ENCODE data around the gene ABHD16A. TPM values are rescaled to one million over a fixed set of nuclear protein-coding genes. Genes with fewer than 3 reads are reported as not detected.

ABHD16A gene
- total RNA-seq, 4 donors from 2014 or later: 44.1 to 92.6 (median 63.1) TPM

- H3K27me3 ChIP-seq: no peaks in the 10 kb centered on the region
- H3K4me1 ChIP-seq: no peaks in the 10 kb centered on the region
- no peak overlapping the region for H3K27ac ChIP-seq
- no peak overlapping the region for H3K4me3 ChIP-seq
- H3K36me3 ChIP-seq: peaks cover 0 to 99% (median 7%) of the 10 kb centered on the region in 3 donors
- TF ChIP-seq CTCF (IDR thresholded peaks at IDR 0.05): no peak
- no peak for TF ChIP-seq POLR2A (IDR thresholded peaks at IDR 0.05)
- no peak for DNase-seq
- no peaks in the 10 kb centered on the region for H3K9me3 ChIP-seq
Observed at GRCh38 chr6:31640612-31641011, 62.5 kb downstream of the ABHD16A start.

- peaks cover 0 to 99% (median 7%) of the 10 kb centered on the region in 3 donors for H3K36me3 ChIP-seq
- no peaks in the 10 kb centered on the region for H3K27me3 ChIP-seq
- no peak for DNase-seq
- H3K9me3 ChIP-seq: no peaks in the 10 kb centered on the region
- no peak overlapping the region for H3K4me3 ChIP-seq
- no peaks in the 10 kb centered on the region for H3K4me1 ChIP-seq
- no peak for TF ChIP-seq POLR2A (IDR thresholded peaks at IDR 0.05)
- no peak for TF ChIP-seq CTCF (IDR thresholded peaks at IDR 0.05)
- no peak overlapping the region for H3K27ac ChIP-seq
Observed at GRCh38 chr6:31639449-31639861, 63.7 kb downstream of the ABHD16A start.

- Histone ChIP-seq H3K36me3 (peaks cover 0 to 99% (median 7%) of the 10 kb centered on the region in 3 donors), H3K27me3 (no peaks in the 10 kb centered on the region)
Observed at GRCh38 chr6:31639043-31639442, 64.1 kb downstream of the ABHD16A start.

More at GRCh38 chr6:31639043-31639442, 64.1 kb downstream of the ABHD16A start:
- Histone ChIP-seq H3K27ac (no peak overlapping the region), H3K9me3 (no peaks in the 10 kb centered on the region), H3K4me3 (no peak overlapping the region), H3K4me1 (no peaks in the 10 kb centered on the region)
- TF ChIP-seq POLR2A (IDR thresholded peaks at IDR 0.05) (no peak), CTCF (IDR thresholded peaks at IDR 0.05) (no peak)
- DNase-seq: no peak

Small RNAs within 50 kb of the gene (small RNA-seq; reads per million reads assigned to genes)
- gene LY6G6D: 0 reads per million in 2 donors
- 0 to 0.47 reads per million in 2 donors for gene MIR4646
- 0 reads per million in 2 donors for gene RF00019

Other genes starting within 250 kb of the ABHD16A start
- 1 to 10 TPM; 4.7 to 9.9 (median 8.0) TPM for gene MICB, start 205.2 kb downstream of the ABHD16A start, total RNA-seq
- not detected for gene MCCD1, start 174.4 kb downstream of the ABHD16A start, total RNA-seq
- 1,000 to 10,000 TPM in 1 of 4 donors, 100 to 1,000 TPM in 3; 161 to 1,087 (median 280) TPM for gene DDX39B, start 161.3 kb downstream of the ABHD16A start, total RNA-seq
- gene ATP6V1G2, start 156.7 kb downstream of the ABHD16A start, total RNA-seq: not detected
- 10 to 100 TPM; 20.0 to 34.5 (median 30.1) TPM for gene NFKBIL1, start 155.7 kb downstream of the ABHD16A start, total RNA-seq
- gene LTA, start 131.0 kb downstream of the ABHD16A start, total RNA-seq: not detected
- gene TNF, start 127.8 kb downstream of the ABHD16A start, total RNA-seq: 1 to 10 TPM in 1 of 4 donors, under 1 TPM in 1, not detected in 2; 0.67 to 3.4 TPM
- 10 to 100 TPM in 1 of 4 donors, not detected in 3; 14.9 TPM for gene LTB, start 120.9 kb downstream of the ABHD16A start, total RNA-seq
- gene LST1, start 117.0 kb downstream of the ABHD16A start, total RNA-seq: 10 to 100 TPM in 1 of 4 donors, 1 to 10 TPM in 1, not detected in 2; 2.5 to 11.6 TPM
- not detected for gene NCR3, start 110.3 kb downstream of the ABHD16A start, total RNA-seq
- 100 to 1,000 TPM in 1 of 4 donors, 10 to 100 TPM in 1, 1 to 10 TPM in 2; 6.1 to 112 (median 11.2) TPM for gene AIF1, start 88.1 kb downstream of the ABHD16A start, total RNA-seq
- gene PRRC2A, start 82.6 kb downstream of the ABHD16A start, total RNA-seq: 100 to 1,000 TPM in 3 of 4 donors, 10 to 100 TPM in 1; 67.1 to 133 (median 126) TPM
- 100 to 1,000 TPM; 242 to 421 (median 323) TPM for gene BAG6, start 50.7 kb downstream of the ABHD16A start, total RNA-seq
- 10 to 100 TPM in 3 of 4 donors, not detected in 1; 10.0 to 34.9 (median 10.9) TPM for gene APOM, start 47.4 kb downstream of the ABHD16A start, total RNA-seq
- 10 to 100 TPM; 26.4 to 46.7 (median 37.2) TPM for gene C6orf47, start 42.5 kb downstream of the ABHD16A start, total RNA-seq
- gene GPANK1, start 38.3 kb downstream of the ABHD16A start, total RNA-seq: 10 to 100 TPM; 29.4 to 63.5 (median 41.9) TPM
- 100 to 1,000 TPM; 209 to 243 (median 227) TPM for gene CSNK2B, start 37.2 kb downstream of the ABHD16A start, total RNA-seq
- 10 to 100 TPM in 3 of 4 donors, 1 to 10 TPM in 1; 7.2 to 25.6 (median 19.7) TPM for gene LY6G5B, start 33.3 kb downstream of the ABHD16A start, total RNA-seq
- gene LY6G5C, start 22.3 kb downstream of the ABHD16A start, total RNA-seq: not detected
- gene LY6G6F, start 3.5 kb upstream of the ABHD16A start, total RNA-seq: not detected
- gene LY6G6D, start 12.0 kb upstream of the ABHD16A start, total RNA-seq: not detected
- not detected for gene LY6G6C, start 18.4 kb upstream of the ABHD16A start, total RNA-seq
- not detected for gene MPIG6B, start 20.0 kb upstream of the ABHD16A start, total RNA-seq
- 100 to 1,000 TPM in 1 of 4 donors, 10 to 100 TPM in 3; 25.6 to 136 (median 53.3) TPM for gene DDAH2, start 26.0 kb upstream of the ABHD16A start, total RNA-seq
- 100 to 1,000 TPM; 207 to 307 (median 270) TPM for gene CLIC1, start 33.2 kb upstream of the ABHD16A start, total RNA-seq
- gene MSH5, start 36.7 kb upstream of the ABHD16A start, total RNA-seq: 10 to 100 TPM; 21.4 to 72.6 (median 46.1) TPM
- gene SAPCD1, start 59.3 kb upstream of the ABHD16A start, total RNA-seq: 10 to 100 TPM in 1 of 4 donors, 1 to 10 TPM in 3; 6.6 to 10.3 (median 9.5) TPM
- 10 to 100 TPM in 3 of 4 donors, not detected in 1; 16.8 to 26.0 (median 19.7) TPM for gene VWA7, start 74.0 kb upstream of the ABHD16A start, total RNA-seq
- gene VARS1, start 92.4 kb upstream of the ABHD16A start, total RNA-seq: 10 to 100 TPM; 33.9 to 53.6 (median 44.7) TPM
- 10 to 100 TPM; 11.8 to 42.9 (median 19.1) TPM for gene LSM2, start 103.6 kb upstream of the ABHD16A start, total RNA-seq
- 1 to 10 TPM in 2 of 4 donors, under 1 TPM in 1, not detected in 1; 0.88 to 1.7 (median 1.5) TPM for gene HSPA1L, start 112.0 kb upstream of the ABHD16A start, total RNA-seq
- gene HSPA1A, start 112.2 kb upstream of the ABHD16A start, total RNA-seq: 100 to 1,000 TPM in 1 of 4 donors, 10 to 100 TPM in 3; 38.1 to 123 (median 67.0) TPM
- gene HSPA1B, start 124.4 kb upstream of the ABHD16A start, total RNA-seq: 100 to 1,000 TPM in 3 of 4 donors, 10 to 100 TPM in 1; 85.7 to 199 (median 146) TPM
- 100 to 1,000 TPM in 1 of 4 donors, 10 to 100 TPM in 3; 11.6 to 100 (median 81.8) TPM for gene NEU1, start 159.5 kb upstream of the ABHD16A start, total RNA-seq
- 100 to 1,000 TPM in 3 of 4 donors, 10 to 100 TPM in 1; 64.4 to 508 (median 436) TPM for gene SLC44A4, start 175.7 kb upstream of the ABHD16A start, total RNA-seq
- 10 to 100 TPM; 25.0 to 75.1 (median 50.6) TPM for gene EHMT2, start 194.4 kb upstream of the ABHD16A start, total RNA-seq
- 1 to 10 TPM in 3 of 4 donors, not detected in 1; 1.0 to 5.0 (median 1.9) TPM for gene ZBTB12, start 198.8 kb upstream of the ABHD16A start, total RNA-seq
- 10 to 100 TPM; 15.3 to 63.2 (median 38.4) TPM for gene C2, start 224.4 kb upstream of the ABHD16A start, total RNA-seq
- gene CFB, start 242.8 kb upstream of the ABHD16A start, total RNA-seq: 100 to 1,000 TPM in 1 of 4 donors, 10 to 100 TPM in 3; 23.1 to 183 (median 89.9) TPM

All from Peyer's patch (tissue), 4 donors.